Psoas muscle (tissue), 8 donors: Measurements from ENCODE around the gene LMO3. TPM values are rescaled to one million over a fixed set of nuclear protein-coding genes. Genes with fewer than 3 reads are reported as not detected.
A peak's percentile ranks its signal among the peaks of the same experiment; 100 is the strongest.

Source experiments
- ATAC-seq, 4 donors: fragments of 200-7000 bp; cut with Tn5 transposase; one replicate each; pipeline ENCODE4 v1.9.1; 2020; ENCODE audit warnings: moderate library complexity in 3 of 4, mild to moderate bottlenecking in 2 of 4
- DNase-seq, 2 donors: peaks; one replicate each; pipeline ENCODE4 v3.0.0-alpha.2; 2020
- H3K27ac ChIP-seq: fragments of 200-600 bp; one replicate; pipeline ENCODE4 v1.8.0; 2022
- H3K27me3 ChIP-seq, 3 donors: fragments of 200-600 bp in 1 of 3; one replicate each; pipeline versions ENCODE4 v1.6.1 to v1.8.0; 2013 to 2022; ENCODE audit warnings: low read length in 2 of 3, mild to moderate bottlenecking in 2 of 3, moderate library complexity in 1 of 3; ENCODE audit not compliant: insufficient read depth in 3 of 3
- H3K36me3 ChIP-seq, 2 donors: fragments of 200-600 bp in 1 of 2; one replicate each; pipeline versions ENCODE4 v1.6.1 to v1.8.0; 2013 to 2022; ENCODE audit warnings: low read depth in 1 of 2, mild to moderate bottlenecking in 1 of 2, moderate library complexity in 1 of 2; ENCODE audit not compliant: insufficient read depth in 1 of 2
- H3K4me1 ChIP-seq: fragments of 200-600 bp; one replicate; pipeline ENCODE4 v1.8.0; 2022
- H3K4me3 ChIP-seq: fragments of 200-600 bp; one replicate; pipeline ENCODE4 v1.8.0; 2022; ENCODE audit warnings: mild to moderate bottlenecking
- H3K9me3 ChIP-seq: fragments of 200-600 bp; one replicate; pipeline ENCODE4 v1.8.0; 2022
- CTCF ChIP-seq: fragments of 200-600 bp; IDR thresholded peaks from one replicate; pipeline ENCODE4 v1.8.0; 2022; ENCODE audit warnings: antibody characterized with exemption
- WGBS, 3 donors: extraction: QIAGEN DNeasy Blood & Tissue Kit; methylation state at CpG; one replicate each; pipeline versions ENCODE4 v1.1.6 to v1.1.7; 2013; 5-methylcytosine and 5-hydroxymethylcytosine counted together
- intact Hi-C, 2 donors: fragments of 100-400 bp; cut with DNase I; formaldehyde crosslinking; loops; one replicate each; pipeline versions ENCODE4 v1.11.0 to v1.14.2; 2022
- polyA plus RNA-seq, 3 donors: library from polyadenylated mRNA; stranded (reverse); fragments of 200-250 nt; gene quantifications; one replicate each; pipeline ENCODE4 v1.2.3, GENCODE V29; 2013
- total RNA-seq, 4 donors: library from RNA; stranded (reverse); fragmentation: NEBNext Ultra II Directional in 2 of 4; extraction: Animal tissue kit (Norgen Biotek cat#: 25700) in 2 of 4; gene quantifications; one replicate each; pipeline versions ENCODE4 v1.2.1 to v1.2.4, GENCODE V29; 2021 to 2023
- donor health status: healthy with polysubstance abuse.
- donor health status: DM: no; HTN: no; CAD: no; lungs with moderate emphysema.
- donor health status: Bipolar disorder and iron deficiency.
- donor health status: healthy.
- donor health status: DM: yes; HTN: yes; CAD: no.
- donor health status: DM: no; HTN: no; CAD: no.
- donor health status: DM: no; HTN: no; CAD: no.
- donor health status: DM: yes; HTN: yes; CAD: no.

LMO3 gene
- total and polyA plus RNA-seq, 7 donors: 0.10 to 2.8 (median 0.74) TPM

DNA sequence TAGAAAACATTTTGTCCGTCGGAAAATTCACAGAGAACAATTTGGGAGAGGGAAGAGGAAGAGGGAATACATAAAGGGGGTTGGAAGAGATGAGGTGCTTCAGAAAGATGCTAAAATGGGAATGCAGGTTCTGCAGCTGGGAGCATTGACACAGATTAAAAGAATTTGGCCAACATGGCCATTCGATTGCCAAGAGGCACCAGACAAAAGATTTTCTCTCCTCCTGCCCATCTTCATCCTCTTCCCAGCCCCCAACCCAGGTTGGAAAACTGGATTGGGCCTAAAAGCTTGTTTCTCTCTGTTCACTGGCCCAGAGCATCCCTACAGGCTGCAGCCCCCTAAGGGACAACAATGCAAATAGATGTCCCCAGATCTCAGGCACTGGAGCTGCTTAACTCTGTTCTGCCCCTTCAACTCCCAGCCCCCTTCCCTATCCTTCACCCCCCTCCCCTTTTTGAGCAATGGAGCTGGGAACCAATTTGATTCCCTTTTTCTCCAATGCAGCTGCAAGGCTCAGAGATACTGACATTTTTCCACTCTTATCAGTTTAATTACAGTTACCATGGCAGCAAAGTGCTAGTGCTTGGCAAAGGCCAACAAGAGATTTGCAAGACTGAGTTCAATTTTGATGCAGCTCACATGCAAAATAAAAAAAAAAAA lies 1.9 kb downstream of the LMO3 start:
- WGBS, 3 donors: 70 to 85% (median 79%) methylated on average over 3 of the region's 3 CpGs
- no peaks in the 10 kb centered on the region for H3K36me3 ChIP-seq
- no peak for TF ChIP-seq CTCF
- intact Hi-C loops: no loop called here
- DNase-seq (no peak), ATAC-seq (no peak)
- H3K27me3 ChIP-seq: peaks cover 0 to 28% (median 4%) of the 10 kb centered on the region in 3 donors
- no peaks in the 10 kb centered on the region for H3K9me3 ChIP-seq
- H3K4me3 ChIP-seq: peak overlapping the region; percentile 59
- H3K4me1 ChIP-seq: no peaks in the 10 kb centered on the region
- H3K27ac ChIP-seq: no peak overlapping the region

DNA sequence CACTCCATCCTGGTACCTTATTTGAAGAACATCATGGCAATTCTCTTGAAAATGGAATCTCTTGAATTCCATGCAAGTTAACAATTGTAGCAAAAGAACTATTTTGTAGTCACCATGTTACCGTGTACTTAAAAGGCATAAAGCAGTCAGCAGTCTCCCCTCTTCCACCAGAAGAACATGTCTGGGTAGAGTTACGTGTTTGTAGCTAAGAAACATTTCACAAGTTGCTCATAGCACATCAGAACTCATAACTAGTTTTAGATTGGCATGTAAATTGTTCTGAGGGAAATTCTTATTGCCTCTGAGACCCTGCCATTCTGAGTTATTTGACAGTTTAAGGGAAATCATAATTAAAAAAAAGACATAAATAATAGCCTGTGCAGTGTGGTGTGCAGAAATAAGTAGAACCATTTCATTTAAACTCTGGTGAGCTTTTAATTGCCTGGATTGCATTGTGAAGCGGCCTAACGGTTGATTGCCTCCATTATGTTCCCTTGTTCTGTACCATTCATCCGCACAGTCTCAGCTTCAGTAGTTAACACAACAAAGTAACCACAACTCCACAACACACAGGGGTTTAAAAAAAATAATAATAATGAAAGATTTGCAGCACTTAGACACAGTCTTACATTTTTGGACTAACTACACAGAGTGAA lies 2.6 kb downstream of the LMO3 start:
- intact Hi-C loops: no loop called here
- H3K27ac ChIP-seq: no peak overlapping the region
- ATAC-seq (no peak), DNase-seq (no peak)
- no peaks in the 10 kb centered on the region for H3K4me1 ChIP-seq
- peaks cover 0 to 25% (median 4%) of the 10 kb centered on the region in 3 donors for H3K27me3 ChIP-seq
- TF ChIP-seq CTCF: no peak
- H3K36me3 ChIP-seq: no peaks in the 10 kb centered on the region
- no peaks in the 10 kb centered on the region for H3K9me3 ChIP-seq
- WGBS, 3 donors: 83 to 88% (median 87%) methylated on average over 5 of the region's 5 CpGs
- no peak overlapping the region for H3K4me3 ChIP-seq

GRCh38 chr12:16602412-16602811 lies 3.5 kb downstream of the LMO3 start:
- WGBS, 3 donors: 35 to 47% (median 41%) methylated on average over 2 of the region's 2 CpGs
- intact Hi-C loops: no loop called here
- no peak for DNase-seq

GRCh38 chr12:16600525-16600924 lies 5.4 kb downstream of the LMO3 start:
- no peak for ATAC-seq
- Histone ChIP-seq H3K36me3 (no peaks in the 10 kb centered on the region), H3K27ac (no peak overlapping the region), H3K9me3 (no peaks in the 10 kb centered on the region), H3K27me3 (peaks cover 0 to 7% (median 2%) of the 10 kb centered on the region in 3 donors), H3K4me3 (no peak overlapping the region), H3K4me1 (no peaks in the 10 kb centered on the region)
- intact Hi-C loops: no loop called here
- WGBS, 3 donors: 86 to 92% (median 90%) methylated on average over 5 of the region's 5 CpGs
- no peak for TF ChIP-seq CTCF
- no peak for DNase-seq

More at GRCh38 chr12:16602412-16602811, 3.5 kb downstream of the LMO3 start:
- peaks cover 0 to 22% (median 4%) of the 10 kb centered on the region in 3 donors for H3K27me3 ChIP-seq
- H3K9me3 ChIP-seq: no peaks in the 10 kb centered on the region
- ATAC-seq: no peak
- no peaks in the 10 kb centered on the region for H3K4me1 ChIP-seq
- no peak overlapping the region for H3K27ac ChIP-seq
- no peak overlapping the region for H3K4me3 ChIP-seq
- H3K36me3 ChIP-seq: no peaks in the 10 kb centered on the region
- TF ChIP-seq CTCF: no peak
